Heart left ventricle (tissue), 13 donors: ENCODE results near the gene BACH2.

Source experiments
- CTCF ChIP-seq, 12 donors: fragments of 200-600 bp; sonication (generic) in 4 of 12; IDR thresholded peaks; one replicate each; pipeline versions ENCODE4 v1.5.0 to v1.8.0; 2018 to 2022; ENCODE audit warnings: antibody characterized with exemption in 12 of 12, mild to moderate bottlenecking in 5 of 12
- POLR2A ChIP-seq, 2 donors: fragments of 450-650 bp; IDR thresholded peaks; one replicate each; pipeline ENCODE4 v1.6.1; 2017; ENCODE audit warnings: antibody characterized with exemption in 2 of 2, mild to moderate bottlenecking in 2 of 2, moderate library complexity in 2 of 2
- donor health status: ischemic (EF 13 %, LVEDD 7.1; RV severe dilation, severe dysfunction).
- donor health status: DM: no; HTN: yes; CAD: no.
- donor health status: DM: no; HTN: no; CAD: no.
- donor health status: ischemic (EF 25% LVEDD 6.9; RV normal size, moderate dysfunction).
- donor health status: ischemic (EF 25% LVEDD 5.7; RV mildly dilated, moderate dysfunction).
- donor health status: ischemic (EF 35%, LVEDD 5.7; RV mildly dilated, moderate dysfunction).
- donor health status: nonischemic (EF 11% LVEDD 7.7; RV severe dilation, severe dysfunction).
- donor health status: DM: yes; HTN: yes; CAD: no.
- donor health status: PGD.
- donor health status: ischemic (EF 29% LVEDD 5.4; RV normal size, mild dysfunction).
- donor health status: nonischemic (EF 23%, LVEDD 6.1; RV moderate dilation, normal function).

DNA sequence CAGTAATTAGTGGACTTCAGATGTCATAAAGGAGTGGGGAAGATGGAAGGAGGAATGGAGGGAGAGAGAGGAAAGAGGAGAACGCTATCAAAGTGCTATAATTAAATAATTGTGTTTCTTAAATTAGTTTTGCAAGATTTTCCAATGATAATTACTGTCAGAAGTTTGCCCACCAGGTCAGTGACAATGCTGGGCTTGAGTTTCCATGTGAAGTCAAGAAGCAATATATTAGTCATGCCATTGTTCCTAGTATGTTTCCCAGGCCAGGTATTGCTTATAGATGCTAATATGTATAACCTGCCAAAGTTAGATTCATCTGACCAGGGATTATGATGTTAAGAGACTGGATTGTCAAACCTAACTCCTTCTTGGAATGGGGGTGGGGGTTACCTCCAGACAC, 270.4 kb downstream of the BACH2 start:
- TF ChIP-seq POLR2A (IDR thresholded peaks at IDR 0.05) (no peak), CTCF (IDR thresholded peaks at IDR 0.05) (no peak)
